ENCODE measurements around the gene SND1.

The SND1 gene

DNA sequence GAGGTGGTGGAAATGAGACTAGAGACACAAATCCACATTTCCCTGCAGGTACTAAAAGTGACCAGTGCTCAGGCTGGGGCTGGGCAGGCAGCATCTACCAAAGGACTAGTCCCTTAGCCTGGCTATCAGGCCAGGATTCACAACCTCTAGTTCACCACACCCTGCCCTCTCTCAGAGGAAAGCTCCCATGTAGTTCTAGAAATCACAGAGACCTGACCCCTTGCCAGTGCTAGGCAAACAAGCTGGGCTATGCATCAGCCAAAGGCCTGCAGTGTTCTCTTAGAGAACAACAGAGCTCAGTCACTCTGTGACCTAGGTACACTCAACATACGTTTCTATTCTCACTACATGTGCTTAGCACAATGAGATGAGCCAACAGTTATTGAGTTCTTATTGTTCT is 405.9 kb downstream of the SND1 start:
- DNase-seq, result no peak

GRCh38 chr7:128059143-128059988 is 407.4 kb downstream of the SND1 start:
- DNase-seq, result no peak

DNA sequence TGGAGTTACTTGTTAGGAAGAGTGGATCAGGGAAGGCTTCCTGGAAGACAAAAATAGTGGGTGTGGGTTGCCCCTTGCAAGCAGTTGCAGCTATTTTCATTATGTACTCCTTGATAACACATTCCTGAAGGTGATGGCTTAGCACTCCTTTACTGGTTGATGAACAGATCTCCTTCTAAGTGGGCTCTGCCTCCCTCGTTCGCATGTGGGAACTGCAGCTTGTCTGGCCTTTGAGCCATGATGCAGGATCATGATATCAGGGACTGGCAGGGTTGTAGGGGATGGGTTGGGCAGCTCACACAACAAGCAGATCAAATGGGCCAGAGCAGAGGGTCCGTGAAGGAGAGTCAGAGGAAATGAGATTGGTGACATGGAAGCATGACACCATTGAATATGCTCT is 408.0 kb downstream of the SND1 start:
- DNase-seq, result no peak

DNA sequence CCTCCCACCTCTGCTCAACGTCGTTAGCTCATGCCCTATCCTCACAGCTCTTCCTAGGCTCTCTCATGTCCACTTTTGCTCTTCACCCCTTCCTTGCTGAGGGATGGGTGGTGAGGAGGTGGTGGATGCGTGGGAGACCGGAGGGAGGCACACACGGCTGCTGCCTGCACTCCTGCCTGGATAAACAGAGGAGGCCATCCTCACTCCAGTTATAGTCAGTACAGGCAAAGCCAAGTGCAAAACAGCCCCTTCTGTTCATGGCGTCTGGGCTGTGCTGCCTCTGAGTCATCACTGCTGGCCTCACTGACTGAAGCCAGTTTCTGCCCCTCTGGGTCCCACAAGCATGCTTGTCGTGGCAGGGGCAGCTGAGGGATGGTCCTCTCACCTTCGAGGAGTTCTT is 411.1 kb downstream of the SND1 start:
- no peak for DNase-seq

DNA sequence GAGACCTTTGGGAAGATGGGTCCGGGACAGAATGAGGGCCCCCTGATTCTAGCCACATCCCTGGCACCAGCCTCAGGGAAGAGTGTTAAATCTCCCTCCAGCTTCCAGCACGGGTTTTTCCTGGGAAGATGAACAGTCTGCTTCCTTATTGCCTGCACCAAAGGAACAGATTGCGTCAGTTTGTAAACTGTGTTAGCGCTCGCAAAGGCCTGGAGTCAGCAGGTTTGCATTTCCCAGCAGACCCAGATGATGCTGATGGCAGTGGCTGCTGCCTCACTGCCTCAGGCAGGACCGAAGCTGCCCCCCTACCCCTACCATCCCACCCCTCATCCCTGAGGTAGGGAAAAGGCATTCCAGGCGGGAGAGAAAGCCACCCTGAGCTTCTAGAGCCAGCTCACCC is 413.9 kb downstream of the SND1 start:
- DNase-seq, result no peak

DNA sequence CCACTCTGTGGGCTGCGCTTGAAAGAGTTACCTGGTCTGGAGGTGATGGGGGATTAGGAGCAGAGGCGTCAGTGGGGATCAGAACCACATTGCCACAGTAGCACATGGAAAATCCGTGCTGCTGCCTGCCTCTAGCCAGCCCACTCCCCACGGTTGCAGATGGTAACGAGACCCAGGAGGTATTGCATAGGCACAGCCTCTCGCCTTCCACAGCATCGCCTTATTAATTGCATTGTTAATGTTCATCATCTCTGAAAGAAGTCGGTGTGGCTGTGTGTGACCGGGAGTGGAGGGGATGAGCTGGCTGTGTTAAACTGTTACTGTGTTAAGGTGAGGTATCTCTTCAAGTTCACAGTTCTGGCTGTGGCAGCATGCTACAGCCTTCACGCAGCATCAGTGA is 414.4 kb downstream of the SND1 start:
- DNase-seq, result no peak

DNA sequence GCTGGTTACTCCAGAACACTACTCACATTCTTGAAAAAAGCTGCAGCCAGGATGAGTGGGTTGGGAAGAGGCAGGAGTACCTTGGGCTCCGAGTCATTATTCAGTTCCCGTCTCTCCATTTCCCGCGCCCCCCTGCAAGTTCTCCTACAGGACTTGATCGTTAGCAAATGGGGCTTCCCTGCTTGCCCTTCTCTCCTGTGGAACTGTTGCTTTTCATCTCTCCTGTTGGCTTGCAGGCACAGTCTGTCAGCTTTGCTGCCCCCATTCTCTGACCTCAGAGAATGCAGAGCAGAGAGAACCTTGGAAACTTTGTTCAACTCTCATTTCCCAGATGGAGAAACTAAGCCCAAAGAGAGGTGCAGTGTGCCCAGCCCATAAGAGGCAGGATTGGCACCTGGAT is 414.9 kb downstream of the SND1 start:
- DNase-seq, result no peak

DNA sequence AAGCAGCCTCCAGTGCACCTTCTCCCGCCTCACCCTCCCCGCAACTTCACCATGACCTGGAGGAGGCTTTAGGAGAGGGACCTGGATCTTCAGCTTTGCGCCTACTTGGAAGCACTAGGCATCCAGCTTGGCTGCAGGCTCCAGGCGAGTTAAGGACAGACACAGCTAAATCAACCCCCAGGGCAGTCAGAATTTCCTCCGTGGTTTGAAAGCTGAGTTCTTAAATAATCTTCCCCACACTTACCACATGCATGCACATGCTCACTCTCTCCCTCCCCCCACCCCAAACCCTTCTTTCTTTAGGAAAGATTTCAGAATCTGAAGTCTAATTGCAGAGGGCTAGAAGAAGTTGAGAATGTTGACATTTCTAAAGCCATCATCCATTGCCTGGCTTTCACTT is 416.0 kb downstream of the SND1 start:
- DNase-seq, result no peak

DNA sequence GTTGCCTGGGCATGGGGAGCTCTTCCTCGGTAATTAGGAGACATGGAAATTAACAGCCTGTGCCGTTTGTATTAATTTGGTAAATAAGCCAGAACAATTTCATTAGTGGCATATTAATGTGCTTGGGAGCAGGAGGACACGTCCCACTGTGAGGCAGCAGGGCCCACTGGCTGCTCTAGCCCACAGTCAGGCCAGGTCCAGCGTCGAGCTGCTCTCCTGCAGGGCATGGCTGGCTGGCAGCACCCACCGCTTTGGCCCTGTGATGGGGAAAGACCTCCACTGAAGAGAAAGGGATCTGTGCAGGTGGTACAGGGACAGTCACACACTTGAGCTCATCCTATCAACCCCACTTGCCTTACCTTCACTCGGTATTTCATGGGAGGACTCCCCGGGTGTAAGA is 416.8 kb downstream of the SND1 start:
- DNase-seq, result no peak

- DNase-seq, result no peak
Measured at GRCh38 chr7:128069373-128070364, 417.7 kb downstream of the SND1 start.

DNA sequence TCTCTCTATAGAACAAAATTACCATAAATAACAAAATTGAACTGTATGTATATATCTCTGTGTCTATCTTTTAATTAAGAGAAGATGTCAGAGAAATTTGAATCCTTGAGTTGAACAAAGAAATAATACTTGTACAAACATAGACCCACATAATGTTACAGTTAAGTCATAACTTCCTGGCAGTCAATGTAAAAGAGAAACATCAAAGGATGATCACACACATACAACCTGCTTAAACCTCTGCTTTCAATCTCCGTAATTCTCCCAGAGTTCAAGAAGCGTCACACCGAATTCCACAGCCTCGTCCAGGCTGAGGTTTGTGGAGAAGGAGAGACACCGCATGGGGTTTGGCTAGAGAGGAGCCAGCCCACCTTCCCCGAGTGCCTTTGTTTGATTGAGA is 419.4 kb downstream of the SND1 start:
- no peak for DNase-seq

DNA sequence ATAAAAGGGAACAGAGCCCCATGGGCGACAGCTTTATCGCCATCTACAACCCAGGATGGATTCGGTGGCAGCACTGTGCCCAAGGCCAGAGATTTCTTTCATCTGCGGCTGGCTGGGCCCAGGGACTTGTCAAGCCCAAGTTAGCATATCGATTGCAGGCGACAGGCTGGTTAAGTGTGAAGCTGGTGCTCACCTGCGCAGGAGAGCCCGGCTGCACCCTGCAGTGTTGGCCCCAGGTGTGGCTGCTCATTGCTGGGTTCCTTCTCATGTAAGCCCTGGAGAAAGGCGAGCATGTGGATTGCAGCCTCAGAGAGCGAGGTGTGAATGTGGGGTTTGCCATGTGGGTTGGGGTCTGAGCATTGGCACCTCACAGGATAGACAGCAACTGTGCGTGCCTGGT is 419.8 kb downstream of the SND1 start:
- no peak for DNase-seq

DNA sequence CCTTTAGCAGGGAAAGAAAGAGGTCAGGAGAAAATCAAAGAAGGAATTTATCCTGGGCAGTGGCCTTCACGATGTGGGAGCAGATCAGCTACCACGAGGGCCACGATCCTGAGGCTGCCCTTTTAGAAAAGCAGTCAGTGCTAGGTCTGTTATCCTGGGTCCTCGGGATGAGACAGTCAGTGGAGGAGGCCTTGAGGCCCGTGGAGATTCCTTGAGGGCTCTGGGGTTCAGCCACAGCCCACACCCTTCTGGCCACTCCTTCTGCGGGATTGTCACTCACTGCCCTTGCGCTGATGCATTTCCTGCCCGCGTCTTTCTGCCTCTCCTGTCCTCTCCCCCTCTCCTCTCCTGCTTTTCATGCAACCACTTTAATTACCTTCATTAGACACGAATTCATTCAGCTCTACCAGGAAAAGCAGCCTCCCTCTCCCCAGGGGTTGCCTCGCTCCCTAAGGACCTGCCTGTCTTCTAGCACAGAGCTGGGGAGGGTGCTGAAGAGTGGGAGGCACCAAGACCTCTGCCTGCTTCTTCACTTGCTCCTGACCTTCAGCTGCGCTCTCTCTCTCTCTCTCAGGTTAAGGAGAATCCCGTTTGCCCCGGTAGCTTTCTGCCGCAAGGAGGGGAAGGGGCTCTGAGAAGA is 421.8 kb downstream of the SND1 start:
- no peak for DNase-seq

- DNase-seq, result no peak
Measured at GRCh38 chr7:128074336-128074735, 422.3 kb downstream of the SND1 start.

GRCh38 chr7:128074736-128075135 is 422.7 kb downstream of the SND1 start:
- no peak for DNase-seq

DNA sequence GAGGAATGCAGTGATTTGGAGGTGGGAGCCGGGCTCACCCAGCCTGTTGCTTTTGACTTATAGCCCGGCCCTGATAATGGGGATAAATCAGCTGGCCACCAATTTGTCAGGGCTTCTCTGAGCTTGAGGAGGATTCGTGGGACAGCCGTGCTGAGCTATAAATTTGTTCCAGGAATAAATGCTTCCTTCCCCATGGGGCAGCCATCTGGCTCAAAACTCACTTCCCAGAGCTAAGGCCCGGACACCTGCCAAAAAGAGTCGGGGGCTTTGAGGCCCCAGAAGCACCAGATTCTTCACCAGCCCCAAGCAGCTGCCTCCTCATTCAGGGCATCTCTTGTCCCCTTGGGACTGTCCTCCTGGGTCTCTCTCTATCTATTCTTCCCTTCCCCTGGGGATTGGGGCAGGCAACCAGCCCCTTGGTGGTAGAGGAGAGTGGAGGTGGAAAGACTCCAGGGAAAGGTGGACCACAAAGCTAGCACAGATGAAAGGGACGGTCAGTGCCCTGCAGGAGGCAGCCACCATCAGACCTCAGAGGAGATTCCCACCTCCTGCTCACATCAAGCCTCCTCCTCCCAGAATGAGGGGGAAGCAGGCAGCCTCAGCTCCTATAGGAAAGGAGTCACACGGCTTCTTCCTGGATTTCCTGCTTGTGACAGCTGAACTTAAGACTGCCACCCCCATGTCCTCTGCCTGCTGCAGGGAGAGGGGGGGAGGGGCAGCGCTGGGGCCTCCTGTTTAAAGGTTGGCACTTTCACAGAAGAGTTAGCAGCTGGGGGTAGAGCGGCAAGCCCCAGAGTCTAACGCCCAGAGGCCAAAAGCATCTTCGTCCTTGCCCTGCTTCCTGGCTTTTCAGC is 423.5 kb downstream of the SND1 start:
- DNase-seq, result no peak

DNA sequence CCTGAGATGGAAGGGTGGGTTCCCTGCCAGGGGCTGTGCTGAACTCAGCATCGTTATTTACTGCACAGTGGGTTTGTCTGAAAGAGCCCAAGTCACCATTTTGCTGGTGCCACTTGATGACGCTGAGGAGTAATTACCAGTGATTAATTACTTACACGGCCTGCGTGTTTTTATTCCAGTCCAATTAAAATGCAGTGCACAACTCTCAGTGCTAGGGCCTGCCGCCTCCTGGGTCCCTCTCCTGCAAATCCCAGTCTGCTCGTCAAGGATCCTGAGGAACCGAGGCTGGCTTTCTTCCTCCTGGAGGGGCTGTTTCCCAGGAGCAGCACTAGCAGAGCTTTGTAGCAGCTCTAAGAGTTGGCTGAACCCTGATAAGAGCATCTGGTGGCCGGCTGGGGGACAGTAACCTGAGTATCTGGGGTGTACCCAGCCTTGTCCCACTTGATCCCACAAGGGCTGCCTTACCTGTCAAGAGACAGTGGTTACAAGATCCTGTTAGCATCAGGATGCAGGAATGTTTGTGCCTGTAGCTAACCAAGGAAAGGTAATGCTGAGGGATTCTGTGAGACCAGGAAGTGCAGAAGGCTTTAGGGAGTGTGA is 424.3 kb downstream of the SND1 start:
- no peak for DNase-seq

- no peak for DNase-seq
Measured at GRCh38 chr7:128076796-128077271, 424.8 kb downstream of the SND1 start.

- no peak for DNase-seq
Measured at GRCh38 chr7:128078309-128078708, 426.3 kb downstream of the SND1 start.

DNA sequence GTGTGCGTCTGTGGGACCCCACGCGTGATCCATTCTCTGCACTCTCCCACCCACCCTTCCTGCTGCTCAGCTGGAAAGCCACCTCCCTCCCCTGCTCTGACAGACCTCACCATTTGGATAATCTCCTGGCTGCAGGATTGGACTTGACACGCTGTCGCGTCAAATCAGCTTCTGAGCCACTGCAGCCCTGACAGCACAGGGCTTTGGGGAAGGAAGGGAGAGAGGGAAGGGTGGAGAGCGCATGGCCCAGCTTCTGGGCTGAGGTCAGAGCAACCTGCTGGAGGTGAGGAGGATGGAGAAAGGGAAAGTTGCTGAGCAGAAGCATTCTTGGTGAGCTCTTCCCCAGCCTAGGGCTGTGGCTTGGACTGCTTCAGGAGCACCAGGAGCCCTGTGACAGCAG is 428.2 kb downstream of the SND1 start:
- no peak for DNase-seq

GRCh38 chr7:128081351-128081750 is 429.4 kb downstream of the SND1 start:
- DNase-seq, result no peak

DNA sequence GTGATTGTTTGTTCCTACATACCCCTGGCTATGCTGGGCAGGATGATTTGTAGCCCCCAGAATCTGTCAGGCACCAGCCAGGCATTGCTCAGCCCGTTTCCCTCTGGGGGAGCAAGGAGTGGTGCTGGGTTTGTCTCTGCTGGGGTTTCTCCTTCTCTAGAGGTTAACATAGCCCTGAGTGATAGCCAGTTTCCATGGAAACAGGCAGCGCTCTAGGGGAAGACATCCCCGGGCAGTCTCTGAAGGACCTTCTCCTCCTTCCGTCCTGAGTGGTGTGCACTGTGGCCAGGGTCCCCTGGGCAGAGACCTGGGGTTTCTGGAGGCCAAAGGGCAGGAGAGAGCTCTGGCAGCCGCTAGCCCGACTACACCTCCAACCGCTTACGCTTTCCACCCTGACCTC is 429.8 kb downstream of the SND1 start:
- DNase-seq, result no peak

All from suppressor macrophage treated with lipopolysaccharide for 1 hour (primary cell).